ENCODE results near the gene AMFR.

DNA sequence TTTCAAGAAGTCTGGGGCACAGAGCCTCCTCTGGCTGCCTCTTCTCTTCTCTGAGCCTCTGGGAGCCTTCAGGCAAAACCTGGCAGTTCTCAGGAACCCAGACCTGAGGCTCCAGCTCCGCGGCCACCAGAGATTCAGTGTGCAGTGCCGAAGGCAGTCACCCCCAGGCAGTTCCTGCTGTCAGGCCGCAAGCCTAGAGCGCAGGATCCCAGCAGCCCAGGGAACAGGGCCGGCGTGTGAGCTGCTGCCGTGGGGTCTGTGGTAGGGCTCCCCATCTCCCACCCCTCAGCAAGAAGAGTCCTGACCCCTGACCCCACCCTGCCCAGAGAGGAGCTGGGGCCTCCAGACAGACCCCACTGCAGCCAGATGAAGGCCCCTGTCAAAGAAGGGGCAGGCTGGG, 78.2 kb downstream of the AMFR start:
- TF ChIP-seq, protein P1, sequence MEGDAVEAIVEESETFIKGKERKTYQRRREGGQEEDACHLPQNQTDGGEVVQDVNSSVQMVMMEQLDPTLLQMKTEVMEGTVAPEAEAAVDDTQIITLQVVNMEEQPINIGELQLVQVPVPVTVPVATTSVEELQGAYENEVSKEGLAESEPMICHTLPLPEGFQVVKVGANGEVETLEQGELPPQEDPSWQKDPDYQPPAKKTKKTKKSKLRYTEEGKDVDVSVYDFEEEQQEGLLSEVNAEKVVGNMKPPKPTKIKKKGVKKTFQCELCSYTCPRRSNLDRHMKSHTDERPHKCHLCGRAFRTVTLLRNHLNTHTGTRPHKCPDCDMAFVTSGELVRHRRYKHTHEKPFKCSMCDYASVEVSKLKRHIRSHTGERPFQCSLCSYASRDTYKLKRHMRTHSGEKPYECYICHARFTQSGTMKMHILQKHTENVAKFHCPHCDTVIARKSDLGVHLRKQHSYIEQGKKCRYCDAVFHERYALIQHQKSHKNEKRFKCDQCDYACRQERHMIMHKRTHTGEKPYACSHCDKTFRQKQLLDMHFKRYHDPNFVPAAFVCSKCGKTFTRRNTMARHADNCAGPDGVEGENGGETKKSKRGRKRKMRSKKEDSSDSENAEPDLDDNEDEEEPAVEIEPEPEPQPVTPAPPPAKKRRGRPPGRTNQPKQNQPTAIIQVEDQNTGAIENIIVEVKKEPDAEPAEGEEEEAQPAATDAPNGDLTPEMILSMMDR (IDR thresholded peaks at IDR 0.05): no peak
- TF ChIP-seq POLR2A (IDR thresholded peaks at IDR 0.05): no peak
- TF ChIP-seq POLR2AphosphoS5 (IDR thresholded peaks at IDR 0.05): no peak
- no peak for TF ChIP-seq EP300 (IDR thresholded peaks at IDR 0.05)

Data from stomach (tissue), 4 donors.